ENCODE results near the gene TAF1B. TPM values are rescaled to one million over a fixed set of nuclear protein-coding genes. Genes with fewer than 3 reads are reported as not detected.

TAF1B gene
- total and polyA plus RNA-seq, 7 donors, result 2.7 to 7.6 (median 5.7) TPM

GRCh38 chr2:9951272-9951521, 107.9 kb downstream of the TAF1B start:
- peaks cover 0 to 6% (median 2%) of the 10 kb centered on the region in 3 donors for H3K27me3 ChIP-seq (ENCODE audit: insufficient read depth in 3 of 3, low read length in 2 of 3)
- TF ChIP-seq CTCF (IDR thresholded peaks at IDR 0.05), result no peak
- peak overlapping the region; percentile 87 for H3K4me3 ChIP-seq
- H3K36me3 ChIP-seq (ENCODE audit: insufficient read depth in 1 of 2, low read depth in 1 of 2), result no peaks in the 10 kb centered on the region
- intact Hi-C loops (cut with DNase I), result no loop called here
- H3K9me3 ChIP-seq, result no peaks in the 10 kb centered on the region
- ATAC-seq (no peak), DNase-seq (no peak)
- WGBS, 3 donors, result 0% methylated on average over 6 to 44 of the region's 47 CpGs; no CpG with 5 or more reads in 1 of the 3 donors
- H3K4me1 ChIP-seq, result peaks cover 6% of the 10 kb centered on the region
- H3K27ac ChIP-seq, result peak overlapping the region; percentile 81

GRCh38 chr2:9951522-9952285, 108.4 kb downstream of the TAF1B start, which contains the start of gene GRHL1:
Gene GRHL1 (plus strand): TSS chr2:9951693. CDS start chr2:9951834, 141 bp downstream.
- peak within 1 kb of the TSS; percentile 87 for H3K4me3 ChIP-seq
- H3K36me3 ChIP-seq (ENCODE audit: insufficient read depth in 1 of 2, low read depth in 1 of 2), result no peaks in the 10 kb centered on the region
- H3K4me1 ChIP-seq, result peaks cover 6% of the 10 kb centered on the region
- H3K27ac ChIP-seq, result peak within 1 kb of the TSS; percentile 81
- TF ChIP-seq CTCF (IDR thresholded peaks at IDR 0.05), result no peak
- 0 to 1% (median 0%) methylated on average over 33 to 111 of the region's 111 CpGs for WGBS, 3 donors
- intact Hi-C loops (cut with DNase I), result no loop called here
- ATAC-seq (peak; percentile 97 to 98 (median 98)), DNase-seq (peak; percentile 95 to 96)
- H3K9me3 ChIP-seq, result no peaks in the 10 kb centered on the region
- H3K27me3 ChIP-seq (ENCODE audit: insufficient read depth in 3 of 3, low read length in 2 of 3), result peaks cover 0 to 2% (median under 1%) of the 10 kb centered on the region in 3 donors

GRCh38 chr2:9952286-9952737, 109.0 kb downstream of the TAF1B start:
- intact Hi-C loops (cut with DNase I), result no loop called here
- H3K36me3 ChIP-seq (ENCODE audit: insufficient read depth in 1 of 2, low read depth in 1 of 2), result no peaks in the 10 kb centered on the region
- no peak for DNase-seq
- H3K27me3 ChIP-seq (ENCODE audit: insufficient read depth in 3 of 3, low read length in 2 of 3), result peaks cover 0 to 2% (median 0%) of the 10 kb centered on the region in 3 donors
- no peaks in the 10 kb centered on the region for H3K9me3 ChIP-seq
- no peak for TF ChIP-seq CTCF (IDR thresholded peaks at IDR 0.05)
- H3K4me1 ChIP-seq, result peaks cover 6% of the 10 kb centered on the region
- H3K4me3 ChIP-seq, result peak overlapping the region; percentile 87
- ATAC-seq, result no peak
- no peak overlapping the region for H3K27ac ChIP-seq
- 23 to 27% (median 26%) methylated on average over 15 of the region's 15 CpGs for WGBS, 3 donors

- intact Hi-C loops (cut with DNase I), result no loop called here
- TF ChIP-seq CTCF (IDR thresholded peaks at IDR 0.05), result no peak
- H3K36me3 ChIP-seq (ENCODE audit: insufficient read depth in 1 of 2, low read depth in 1 of 2), result no peaks in the 10 kb centered on the region
- peaks cover 6% of the 10 kb centered on the region for H3K4me1 ChIP-seq
- no peak overlapping the region for H3K4me3 ChIP-seq
- no peak for DNase-seq
- no peaks in the 10 kb centered on the region for H3K9me3 ChIP-seq
- H3K27ac ChIP-seq, result no peak overlapping the region
- WGBS, 3 donors, result 90 to 91% (median 91%) methylated on average over 8 of the region's 8 CpGs
- ATAC-seq, result no peak
- peaks cover 0 to 2% (median 0%) of the 10 kb centered on the region in 3 donors for H3K27me3 ChIP-seq (ENCODE audit: insufficient read depth in 3 of 3, low read length in 2 of 3)
These were observed 109.7 kb downstream of the TAF1B start for GRCh38 chr2:9952856-9953503.
